Glomerular visceral epithelial cell (primary cell): ENCODE measurements around the gene ASH1L.
"Not testable (repeated sequence)": the region's sequence is repeated elsewhere in the genome, so short reads cannot be mapped to it uniquely, and the experiment has no call there.

Experiments used
- DNase-seq: peaks from one replicate; pipeline ENCODE4 v3.0.0-alpha.2; 2016; ENCODE audit errors: extremely low spot score

ASH1L gene, protein sequence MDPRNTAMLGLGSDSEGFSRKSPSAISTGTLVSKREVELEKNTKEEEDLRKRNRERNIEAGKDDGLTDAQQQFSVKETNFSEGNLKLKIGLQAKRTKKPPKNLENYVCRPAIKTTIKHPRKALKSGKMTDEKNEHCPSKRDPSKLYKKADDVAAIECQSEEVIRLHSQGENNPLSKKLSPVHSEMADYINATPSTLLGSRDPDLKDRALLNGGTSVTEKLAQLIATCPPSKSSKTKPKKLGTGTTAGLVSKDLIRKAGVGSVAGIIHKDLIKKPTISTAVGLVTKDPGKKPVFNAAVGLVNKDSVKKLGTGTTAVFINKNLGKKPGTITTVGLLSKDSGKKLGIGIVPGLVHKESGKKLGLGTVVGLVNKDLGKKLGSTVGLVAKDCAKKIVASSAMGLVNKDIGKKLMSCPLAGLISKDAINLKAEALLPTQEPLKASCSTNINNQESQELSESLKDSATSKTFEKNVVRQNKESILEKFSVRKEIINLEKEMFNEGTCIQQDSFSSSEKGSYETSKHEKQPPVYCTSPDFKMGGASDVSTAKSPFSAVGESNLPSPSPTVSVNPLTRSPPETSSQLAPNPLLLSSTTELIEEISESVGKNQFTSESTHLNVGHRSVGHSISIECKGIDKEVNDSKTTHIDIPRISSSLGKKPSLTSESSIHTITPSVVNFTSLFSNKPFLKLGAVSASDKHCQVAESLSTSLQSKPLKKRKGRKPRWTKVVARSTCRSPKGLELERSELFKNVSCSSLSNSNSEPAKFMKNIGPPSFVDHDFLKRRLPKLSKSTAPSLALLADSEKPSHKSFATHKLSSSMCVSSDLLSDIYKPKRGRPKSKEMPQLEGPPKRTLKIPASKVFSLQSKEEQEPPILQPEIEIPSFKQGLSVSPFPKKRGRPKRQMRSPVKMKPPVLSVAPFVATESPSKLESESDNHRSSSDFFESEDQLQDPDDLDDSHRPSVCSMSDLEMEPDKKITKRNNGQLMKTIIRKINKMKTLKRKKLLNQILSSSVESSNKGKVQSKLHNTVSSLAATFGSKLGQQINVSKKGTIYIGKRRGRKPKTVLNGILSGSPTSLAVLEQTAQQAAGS (N-terminal part only)

GRCh38 chr1:155562581-155563376 lies at the start of gene ASH1L:
TSS of gene ASH1L (minus strand) at chr1:155562803. CDS start at chr1:155521519, 41,284 bp downstream.
- DNase-seq: peak; percentile 93

DNA sequence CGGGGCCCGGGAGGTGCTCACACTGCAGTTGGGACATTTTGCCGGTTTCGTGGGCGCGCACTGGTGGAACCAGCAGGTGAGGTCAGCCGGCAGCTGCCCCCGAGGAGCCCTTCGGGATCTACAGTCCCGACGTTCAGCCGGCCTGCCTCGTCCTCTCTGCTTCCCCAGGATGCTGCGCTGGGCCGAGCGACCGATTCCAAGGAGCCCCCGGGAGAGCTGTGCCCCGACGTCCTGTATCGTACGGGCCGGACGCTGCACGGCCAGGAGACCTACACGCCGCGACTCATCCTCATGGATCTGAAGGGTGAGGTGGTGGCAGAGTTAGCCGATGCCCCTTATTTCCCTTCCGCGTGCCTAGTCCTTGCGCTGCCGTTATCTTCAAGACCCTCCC lies 47.6 kb upstream of the ASH1L start:
- DNase-seq: not testable (repeated sequence)

- peak; percentile 97 for DNase-seq
Measured at GRCh38 chr1:155609515-155610256, 47.1 kb upstream of the ASH1L start, which contains the start of gene MSTO1. TSS of gene MSTO1 (plus strand) at chr1:155610218. CDS start at chr1:155610249, 31 bp downstream.

DNA sequence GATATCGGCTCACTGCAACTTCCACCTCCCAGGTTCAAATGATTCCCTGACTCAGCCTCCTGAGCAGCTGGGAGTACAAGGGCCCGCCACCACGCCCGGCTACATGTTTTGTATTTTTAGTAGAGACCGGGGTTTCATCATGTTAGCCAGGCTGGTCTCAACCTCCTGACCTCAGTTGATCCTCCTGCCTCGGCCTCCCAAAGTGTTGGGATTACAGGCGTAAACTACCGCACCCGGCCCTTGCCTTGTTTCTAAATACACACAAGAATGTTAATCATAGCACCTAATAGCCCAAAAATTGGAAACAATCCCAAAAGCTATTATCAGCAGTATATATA lies 46.3 kb upstream of the ASH1L start:
- DNase-seq: no peak

DNA sequence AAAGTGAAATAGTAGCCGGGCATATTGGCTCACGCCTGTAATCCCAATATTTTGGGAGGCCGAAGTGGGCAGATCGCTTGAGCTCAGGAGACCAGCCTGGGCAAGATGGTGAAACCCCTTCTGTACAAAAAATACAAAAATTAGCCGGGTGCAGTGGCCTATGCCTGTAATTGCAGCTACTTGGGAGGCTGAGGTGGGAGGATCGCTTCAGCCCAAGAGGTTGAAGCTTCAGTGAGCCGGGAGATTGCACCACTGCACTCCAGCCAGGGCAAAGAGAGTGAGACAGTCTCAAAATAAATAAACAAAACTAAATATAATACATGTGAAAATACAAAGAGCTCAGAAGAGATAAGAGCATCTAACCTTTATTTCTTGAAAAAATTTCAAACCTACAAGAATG lies 45.1 kb upstream of the ASH1L start:
- DNase-seq: no peak

DNA sequence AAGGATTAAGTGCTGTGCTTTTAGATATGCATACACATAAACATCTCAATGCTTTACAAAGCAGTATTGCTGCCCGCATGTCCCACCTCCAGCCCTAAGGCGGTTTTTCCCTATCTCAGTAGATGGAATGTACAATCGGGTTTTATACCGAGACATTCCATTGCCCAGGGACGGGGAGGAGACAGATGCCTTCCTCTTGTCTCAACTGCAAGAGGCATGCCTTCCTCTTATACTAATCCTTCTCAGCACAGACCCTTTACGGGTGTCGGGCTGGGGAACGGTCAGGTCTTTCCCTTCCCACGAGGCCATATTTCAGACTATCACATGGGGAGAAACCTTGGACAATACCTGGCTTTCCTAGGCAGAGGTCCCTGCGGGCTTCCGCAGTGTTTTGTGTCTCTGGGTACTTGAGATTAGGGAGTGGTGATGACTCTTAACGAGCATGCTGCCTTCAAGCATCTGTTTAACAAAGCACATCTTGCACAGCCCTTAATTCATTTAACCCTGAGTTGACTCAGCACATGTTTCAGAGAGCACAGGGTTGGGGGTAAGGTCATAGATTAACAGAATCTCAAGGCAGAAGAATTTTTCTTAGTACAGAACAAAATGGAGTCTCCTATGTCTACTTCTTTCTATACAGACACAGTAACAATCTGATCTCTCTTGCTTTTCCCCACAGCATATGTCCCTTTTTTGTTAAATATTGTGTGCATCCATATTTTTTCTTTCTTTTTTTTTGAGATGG lies 37.4 kb upstream of the ASH1L start:
- not testable (repeated sequence) for DNase-seq

DNA sequence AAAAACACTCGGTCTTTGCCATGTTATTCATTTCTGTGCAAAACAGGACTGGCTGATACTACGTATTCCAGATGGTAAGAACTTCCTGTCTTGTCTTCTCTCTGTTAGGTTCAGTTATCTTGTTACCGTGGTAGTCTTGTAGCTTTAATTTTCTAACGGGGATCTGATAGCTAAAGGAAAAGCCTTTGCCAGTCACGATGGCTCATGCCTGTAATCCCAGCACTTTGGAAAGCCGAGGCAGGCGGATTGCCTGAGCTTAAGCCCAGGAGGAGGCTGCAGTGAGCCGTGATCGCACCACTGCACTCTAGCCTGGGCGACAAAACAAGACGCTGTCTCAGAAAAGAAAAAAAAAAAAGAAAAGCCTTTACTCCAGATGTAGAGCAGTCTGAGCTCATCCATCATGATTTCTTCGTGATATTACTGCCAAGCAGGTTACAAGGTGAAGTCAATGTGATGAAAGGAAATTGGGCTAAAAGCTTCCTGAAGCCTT lies 36.3 kb upstream of the ASH1L start:
- DNase-seq: peak; percentile 17

DNA sequence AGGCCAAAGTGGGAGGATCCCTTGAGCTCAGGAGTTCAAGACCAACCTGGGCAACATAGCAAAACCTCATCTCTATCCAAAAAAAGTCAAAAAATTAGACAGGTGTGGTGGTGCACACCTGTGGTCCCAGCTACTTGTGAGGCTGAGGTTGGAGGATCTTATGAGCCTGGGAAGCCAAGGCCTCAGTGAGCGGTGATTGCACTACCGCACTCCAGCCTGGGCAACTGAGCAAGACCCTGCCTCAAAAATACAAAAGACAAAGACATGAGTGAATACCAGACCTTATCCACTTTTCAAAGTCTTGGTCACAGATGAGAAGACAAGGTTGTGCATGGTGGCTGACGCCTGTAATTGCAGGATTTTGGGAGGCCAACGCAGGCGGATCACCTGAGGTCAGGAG lies 34.3 kb upstream of the ASH1L start:
- DNase-seq: no peak

- DNase-seq: not testable (repeated sequence)
Measured at GRCh38 chr1:155595877-155596474, 33.4 kb upstream of the ASH1L start.

DNA sequence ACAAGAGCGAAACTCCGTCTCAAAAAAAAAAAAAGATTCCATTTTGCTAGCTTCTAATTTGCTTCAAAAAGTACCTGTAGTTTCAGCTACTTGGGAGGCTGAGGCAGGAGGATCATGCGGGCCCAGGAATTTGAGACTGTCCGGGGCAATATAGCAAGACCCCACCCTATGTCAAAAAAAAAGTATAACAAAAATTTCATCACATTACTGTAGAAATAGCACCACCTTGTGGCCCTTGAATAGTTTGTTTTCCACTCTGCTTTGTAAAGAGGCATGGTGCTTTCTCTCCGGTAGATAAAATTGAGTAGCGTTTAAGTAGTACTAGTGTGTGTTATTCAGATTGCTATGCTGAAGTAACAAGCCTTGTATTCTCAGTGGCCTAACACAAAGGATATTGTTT lies 29.2 kb upstream of the ASH1L start:
- DNase-seq: peak; percentile 60

DNA sequence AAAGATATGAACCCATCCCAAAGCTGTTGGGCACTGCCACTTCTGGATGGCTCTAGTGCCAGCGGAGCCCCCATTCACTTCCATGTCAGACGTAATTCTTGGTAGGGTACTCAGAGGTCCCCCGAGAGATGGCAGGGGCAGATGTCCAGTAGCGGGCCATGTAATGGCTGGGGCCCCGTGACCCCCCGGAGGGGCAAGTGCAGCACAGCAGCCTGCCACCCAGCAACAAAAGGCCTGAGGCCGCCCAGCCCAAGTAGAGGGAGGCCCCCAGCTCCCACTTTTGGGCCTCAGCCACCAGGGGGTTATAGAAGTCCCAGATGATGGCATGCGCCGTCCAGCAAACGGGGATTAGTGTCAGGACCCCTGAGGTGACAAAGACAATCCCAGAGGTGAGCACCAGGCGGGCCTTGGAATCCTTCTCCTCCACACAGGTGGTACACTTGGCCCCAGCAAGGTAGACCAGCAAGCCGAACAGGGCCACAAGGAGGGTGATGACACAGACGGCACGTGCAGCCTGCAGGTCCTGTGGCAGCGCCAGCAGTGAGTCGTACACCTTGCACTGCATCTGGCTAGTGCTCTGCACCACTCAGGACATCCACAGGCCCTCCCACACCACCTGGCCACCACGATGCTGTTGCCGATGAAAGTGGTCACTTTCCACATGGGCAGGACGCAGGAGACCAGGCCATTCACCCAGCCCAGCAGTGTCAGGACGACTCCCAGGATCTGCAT lies 28.1 kb upstream of the ASH1L start:
- DNase-seq: not testable (repeated sequence)

DNA sequence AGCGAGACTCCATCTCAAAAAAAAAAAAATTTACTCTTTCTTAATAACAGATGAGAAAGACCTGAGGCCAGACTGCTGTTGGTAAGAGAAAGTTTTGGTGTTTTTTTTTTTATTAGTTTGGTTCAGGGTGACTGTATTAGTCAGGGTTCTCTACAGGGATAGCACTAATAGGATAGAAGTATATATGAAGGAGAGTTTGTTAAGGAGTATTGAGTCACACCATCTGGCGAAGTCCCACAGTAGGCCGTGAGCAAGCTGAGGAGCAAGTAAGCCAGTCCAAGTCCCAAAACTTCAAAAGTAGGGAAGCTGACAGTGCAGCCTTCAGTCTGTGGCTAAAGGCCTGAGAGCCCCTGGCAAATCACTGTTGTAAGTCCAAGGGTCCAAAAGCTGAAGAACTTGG lies 26.7 kb upstream of the ASH1L start:
- not testable (repeated sequence) for DNase-seq

- not testable (repeated sequence) for DNase-seq
Measured at GRCh38 chr1:155583846-155584245, 21.2 kb upstream of the ASH1L start.

- not testable (repeated sequence) for DNase-seq
Measured at GRCh38 chr1:155575608-155576007, 13.0 kb upstream of the ASH1L start.

DNA sequence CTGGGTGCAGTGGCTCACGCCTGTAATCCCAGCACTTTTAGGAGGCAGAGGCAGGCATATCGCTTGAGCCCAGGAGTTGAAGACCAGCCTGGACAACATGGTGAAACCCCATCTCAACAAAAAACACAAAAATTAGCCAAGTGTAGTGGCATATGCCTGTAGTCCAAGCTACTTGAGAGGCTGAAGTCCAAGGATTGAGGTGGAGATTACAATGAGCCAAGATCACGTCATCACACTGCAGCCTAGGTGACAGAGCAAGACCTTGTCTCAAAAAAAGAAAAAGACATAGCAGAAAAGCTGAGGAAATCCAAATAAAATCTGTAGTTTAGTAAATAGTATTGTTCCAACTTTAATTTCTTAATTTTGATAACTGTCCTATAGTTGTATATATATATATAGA lies 11.5 kb upstream of the ASH1L start:
- no peak for DNase-seq

GRCh38 chr1:155570593-155570990 lies 8.0 kb upstream of the ASH1L start:
- no peak for DNase-seq

DNA sequence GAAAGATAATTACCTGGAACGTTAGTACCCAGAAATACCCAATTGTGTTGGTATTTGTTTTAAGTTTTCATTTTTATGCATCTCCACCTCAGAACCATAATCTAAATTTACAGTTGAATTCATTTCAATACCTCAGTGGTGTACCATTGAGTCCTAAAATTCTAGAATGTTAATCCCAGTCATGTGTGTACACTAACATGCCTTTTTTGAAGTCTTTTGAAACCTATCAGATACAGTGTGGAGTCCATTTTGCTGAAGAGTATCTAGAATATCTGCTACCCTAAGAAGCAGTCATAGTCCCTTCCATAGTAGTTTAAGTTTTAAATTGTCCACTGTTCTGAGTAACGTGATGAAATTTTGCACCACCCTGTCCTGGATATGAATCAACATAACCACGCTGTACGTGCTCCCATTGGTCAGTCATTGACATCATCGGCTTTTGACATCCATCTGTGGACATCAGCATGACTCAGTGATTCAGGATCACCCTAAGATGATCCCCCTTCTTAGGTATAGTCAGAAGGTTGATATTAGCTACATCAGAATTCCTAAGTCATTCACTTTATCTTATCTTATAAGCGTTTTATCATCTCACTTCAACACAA lies 7.5 kb upstream of the ASH1L start:
- DNase-seq: no peak

DNA sequence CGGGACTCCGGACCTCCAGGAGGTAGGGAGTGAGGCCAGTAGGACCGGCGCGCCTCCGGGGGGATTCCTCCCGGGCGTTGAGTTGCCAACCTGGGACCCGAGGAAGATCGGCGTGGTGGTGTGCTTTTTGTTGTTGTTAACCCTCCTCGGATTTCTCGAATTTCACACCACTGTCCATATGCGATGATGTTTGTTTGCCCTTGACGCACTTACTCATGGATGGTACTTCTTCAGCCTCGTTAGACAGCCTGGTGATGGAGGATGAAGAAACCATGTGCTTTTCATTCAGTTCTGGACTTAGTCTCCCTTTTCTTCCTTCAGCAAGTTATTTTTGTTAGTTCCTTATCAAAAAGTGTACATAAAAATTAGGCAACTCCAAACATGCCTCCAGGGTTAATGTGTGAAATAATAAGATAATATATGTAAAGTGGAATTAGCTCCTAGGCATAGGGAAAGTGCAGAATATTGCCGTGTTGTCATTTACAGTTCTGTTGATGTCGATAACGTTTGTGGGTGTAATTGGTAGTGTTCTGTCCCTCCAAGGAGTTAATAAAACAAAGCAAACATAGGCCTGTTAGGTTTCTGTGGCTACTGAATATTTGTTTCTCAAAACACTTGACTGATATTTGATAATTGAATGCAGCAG lies 897 bp upstream of the ASH1L start:
- peak; percentile 8 for DNase-seq
